ENCODE data around the gene SCIN.

Gene SCIN

DNA sequence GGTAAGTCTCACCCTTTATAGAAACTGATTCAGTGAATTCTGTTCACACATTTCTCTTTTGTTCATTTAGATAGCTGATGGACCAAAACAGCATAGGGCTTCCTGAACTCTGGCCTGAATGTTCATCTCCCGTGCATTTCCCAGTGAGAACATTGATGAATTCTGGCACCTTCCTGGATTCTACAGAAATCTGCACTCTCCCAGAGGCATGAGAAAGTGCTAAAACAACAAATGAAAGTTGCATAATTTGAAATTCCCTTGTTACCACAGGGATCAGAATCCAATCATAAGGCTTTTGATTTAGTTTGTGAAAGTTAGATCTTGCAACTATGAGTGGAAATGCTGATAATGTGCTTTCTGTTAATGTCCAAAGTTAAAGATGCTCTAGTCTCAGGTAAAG is 29.7 kb upstream of the SCIN start:
- TF ChIP-seq, protein P1, sequence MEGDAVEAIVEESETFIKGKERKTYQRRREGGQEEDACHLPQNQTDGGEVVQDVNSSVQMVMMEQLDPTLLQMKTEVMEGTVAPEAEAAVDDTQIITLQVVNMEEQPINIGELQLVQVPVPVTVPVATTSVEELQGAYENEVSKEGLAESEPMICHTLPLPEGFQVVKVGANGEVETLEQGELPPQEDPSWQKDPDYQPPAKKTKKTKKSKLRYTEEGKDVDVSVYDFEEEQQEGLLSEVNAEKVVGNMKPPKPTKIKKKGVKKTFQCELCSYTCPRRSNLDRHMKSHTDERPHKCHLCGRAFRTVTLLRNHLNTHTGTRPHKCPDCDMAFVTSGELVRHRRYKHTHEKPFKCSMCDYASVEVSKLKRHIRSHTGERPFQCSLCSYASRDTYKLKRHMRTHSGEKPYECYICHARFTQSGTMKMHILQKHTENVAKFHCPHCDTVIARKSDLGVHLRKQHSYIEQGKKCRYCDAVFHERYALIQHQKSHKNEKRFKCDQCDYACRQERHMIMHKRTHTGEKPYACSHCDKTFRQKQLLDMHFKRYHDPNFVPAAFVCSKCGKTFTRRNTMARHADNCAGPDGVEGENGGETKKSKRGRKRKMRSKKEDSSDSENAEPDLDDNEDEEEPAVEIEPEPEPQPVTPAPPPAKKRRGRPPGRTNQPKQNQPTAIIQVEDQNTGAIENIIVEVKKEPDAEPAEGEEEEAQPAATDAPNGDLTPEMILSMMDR (IDR thresholded peaks at IDR 0.05; ENCODE audit: low read depth, low read length), result no peak
- H3K4me3 ChIP-seq (ENCODE audit: low read depth, low read length), result no peak overlapping the region

DNA sequence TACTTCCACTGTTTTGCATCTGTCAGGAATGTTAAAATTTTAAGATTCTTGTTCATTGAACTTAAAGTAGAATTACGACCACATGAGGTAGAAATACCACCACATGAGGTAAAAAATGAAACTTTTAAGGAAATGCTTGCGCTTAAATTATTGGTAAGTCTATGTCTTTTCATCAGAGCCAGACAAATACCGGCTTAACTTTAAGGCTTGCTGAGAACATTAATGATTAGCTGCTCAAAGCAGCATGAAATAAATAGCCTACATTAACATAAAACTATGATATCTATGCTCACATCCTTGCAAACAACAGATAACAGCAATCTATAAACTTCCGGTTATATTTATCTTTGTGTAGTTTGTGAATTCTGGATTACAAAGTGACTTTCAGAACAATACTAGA is 26.9 kb upstream of the SCIN start:
- TF ChIP-seq, protein P1 (IDR thresholded peaks at IDR 0.05; ENCODE audit: low read depth, low read length), result no peak
- H3K4me3 ChIP-seq (ENCODE audit: low read depth, low read length), result no peak overlapping the region

DNA sequence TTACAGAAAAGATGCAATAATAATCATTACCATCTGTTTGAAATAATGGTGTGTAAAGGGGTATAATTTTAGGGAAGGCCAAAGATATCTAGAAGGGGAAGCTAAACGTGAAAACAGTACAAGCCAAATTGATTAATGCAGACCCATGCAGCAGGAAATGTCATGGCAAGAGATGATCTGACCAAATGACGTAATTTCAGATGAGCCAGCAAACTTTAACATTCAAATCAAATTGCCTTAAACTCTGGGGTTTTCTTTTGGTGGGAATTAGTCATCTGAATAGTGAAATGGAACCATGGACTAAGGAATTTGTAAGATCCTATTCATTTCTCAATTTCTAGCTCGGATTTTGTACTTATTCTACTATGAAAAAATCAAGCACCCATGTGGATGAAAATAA is 21.4 kb upstream of the SCIN start:
- H3K4me3 ChIP-seq (ENCODE audit: low read depth, low read length), result no peak overlapping the region
- TF ChIP-seq, protein P1 (IDR thresholded peaks at IDR 0.05; ENCODE audit: low read depth, low read length), result no peak

DNA sequence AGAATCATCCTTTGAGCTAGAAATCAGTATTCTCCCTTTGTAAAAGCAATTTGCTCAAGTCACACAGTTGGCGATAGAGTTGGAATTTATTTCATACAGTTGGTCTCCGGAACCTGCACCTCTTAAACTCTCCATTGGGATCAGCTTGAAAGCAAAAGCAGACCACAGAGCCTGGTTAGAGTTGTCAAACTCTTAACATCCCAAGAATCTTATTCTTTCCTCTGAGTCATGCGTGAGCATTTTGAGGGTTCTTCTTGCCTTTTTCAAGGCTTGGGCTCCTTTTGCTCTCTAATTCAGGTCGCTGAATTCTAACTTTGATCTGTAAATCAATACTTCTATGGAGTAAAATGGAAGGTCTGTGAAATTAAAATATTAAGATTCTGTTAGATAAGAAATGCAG is 19.6 kb upstream of the SCIN start:
- H3K4me3 ChIP-seq (ENCODE audit: low read depth, low read length), result no peak overlapping the region
- TF ChIP-seq, protein P1 (IDR thresholded peaks at IDR 0.05; ENCODE audit: low read depth, low read length), result no peak

DNA sequence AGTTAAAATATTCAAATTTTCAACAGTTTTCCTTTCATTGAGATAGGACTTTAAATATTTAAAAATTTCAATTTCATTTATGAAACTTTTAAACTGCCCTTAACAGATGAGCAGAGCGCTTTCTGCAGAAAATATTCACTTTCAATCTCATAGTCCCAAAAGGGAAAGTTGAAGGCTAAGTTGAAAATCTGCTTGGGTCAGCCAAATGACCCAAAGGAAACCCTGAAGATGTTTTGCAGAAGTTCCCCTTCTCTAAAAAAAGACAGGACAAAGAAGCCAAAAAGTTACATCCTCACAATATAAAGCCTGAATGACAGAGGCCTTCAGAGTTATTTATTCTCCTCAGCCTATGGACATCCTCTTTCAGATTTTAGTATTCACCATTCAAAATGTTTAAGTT is 17.6 kb upstream of the SCIN start:
- TF ChIP-seq, protein P1 (IDR thresholded peaks at IDR 0.05; ENCODE audit: low read depth, low read length), result no peak
- H3K4me3 ChIP-seq (ENCODE audit: low read depth, low read length), result no peak overlapping the region

DNA sequence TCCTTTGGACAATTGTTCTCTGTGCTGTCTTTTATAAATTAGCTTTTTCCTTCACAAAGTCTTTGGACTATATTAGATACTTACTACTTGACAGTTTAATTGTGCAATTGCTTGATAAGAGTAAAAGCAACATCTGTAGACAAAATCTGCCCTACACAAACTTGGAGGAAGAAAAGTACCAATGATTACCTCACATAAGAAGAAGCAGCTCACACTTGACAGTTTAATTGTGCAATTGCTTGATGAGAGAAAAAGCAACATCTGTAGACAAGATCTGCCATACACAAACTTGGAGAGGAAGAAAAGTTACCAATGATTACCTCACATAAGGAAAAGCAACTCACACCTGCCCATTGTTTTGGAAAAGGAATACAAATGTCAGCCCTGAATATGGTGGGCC is 17.1 kb upstream of the SCIN start:
- TF ChIP-seq, protein P1 (IDR thresholded peaks at IDR 0.05; ENCODE audit: low read depth, low read length), result no peak
- H3K4me3 ChIP-seq (ENCODE audit: low read depth, low read length), result no peak overlapping the region

DNA sequence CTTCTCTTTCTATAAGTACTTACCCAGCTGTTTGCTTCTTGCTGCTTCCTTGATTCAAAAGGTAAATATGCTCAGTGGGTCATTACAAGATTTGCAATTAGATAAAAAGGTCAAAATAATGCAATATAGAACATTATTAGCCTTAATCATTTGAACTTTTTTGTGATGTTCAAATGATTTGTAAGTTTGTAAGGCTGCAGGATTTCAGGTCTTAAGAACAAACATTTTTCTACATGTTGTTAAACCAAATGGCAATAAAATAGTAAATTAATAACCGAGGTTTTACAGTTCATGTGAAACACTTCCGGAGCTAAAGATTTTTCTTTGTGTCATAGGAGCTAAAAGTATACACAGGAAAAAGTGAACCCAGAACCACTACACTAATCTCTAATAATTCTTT is 16.2 kb upstream of the SCIN start:
- TF ChIP-seq, protein P1 (IDR thresholded peaks at IDR 0.05; ENCODE audit: low read depth, low read length), result no peak

More for the DNA sequence above, 16.2 kb upstream of the SCIN start:
- H3K4me3 ChIP-seq (ENCODE audit: low read depth, low read length), result no peak overlapping the region

All from WI38 (cell line).